Astrocyte of the spinal cord (primary cell): ENCODE results near the gene FMN2.
"Not testable (repeated sequence)": the region's sequence is repeated elsewhere in the genome, so short reads cannot be mapped to it uniquely, and the experiment has no call there.

Experiments
- DNase-seq: peaks from one replicate; pipeline ENCODE4 v3.0.0; 2011; ENCODE audit warnings: low read depth, low spot score
- H3K4me3 ChIP-seq: 2 replicates; pipeline ENCODE4 v1.5.1; 2011; ENCODE audit warnings: low read depth, mild to moderate bottlenecking, low read length, moderate library complexity
- CTCF ChIP-seq: IDR thresholded peaks from 2 replicates; pipeline ENCODE4 v1.5.1; 2012; ENCODE audit warnings: low read depth, mild to moderate bottlenecking, low read length, inconsistent platforms
- in situ Hi-C: cut with HindIII; loops from 2 replicates; pipeline ENCODE4 v1.10.0; 2017; ENCODE audit warnings: low sequenced_read_pairs

The FMN2 gene

GRCh38 chr1:240178366-240178765, 86.7 kb downstream of the FMN2 start:
- H3K4me3 ChIP-seq = no peak overlapping the region
- TF ChIP-seq CTCF = no peak
- in situ Hi-C loops = no loop called here
- peak; percentile 6 for DNase-seq

- in situ Hi-C loops, H3K4me3 ChIP-seq, DNase-seq: not testable (repeated sequence)
Measured at GRCh38 chr1:240184682-240185081, 93.0 kb downstream of the FMN2 start.

- no peak for DNase-seq
- no peak overlapping the region for H3K4me3 ChIP-seq
- no peak for TF ChIP-seq CTCF
- in situ Hi-C loops = no loop called here
Measured at GRCh38 chr1:240188139-240188538, 96.5 kb downstream of the FMN2 start.

- in situ Hi-C loops = no loop called here
- no peak overlapping the region for H3K4me3 ChIP-seq
- DNase-seq = peak; percentile 66
- TF ChIP-seq CTCF = peak; percentile 78
Measured at GRCh38 chr1:240189386-240189989, 97.8 kb downstream of the FMN2 start.

DNA sequence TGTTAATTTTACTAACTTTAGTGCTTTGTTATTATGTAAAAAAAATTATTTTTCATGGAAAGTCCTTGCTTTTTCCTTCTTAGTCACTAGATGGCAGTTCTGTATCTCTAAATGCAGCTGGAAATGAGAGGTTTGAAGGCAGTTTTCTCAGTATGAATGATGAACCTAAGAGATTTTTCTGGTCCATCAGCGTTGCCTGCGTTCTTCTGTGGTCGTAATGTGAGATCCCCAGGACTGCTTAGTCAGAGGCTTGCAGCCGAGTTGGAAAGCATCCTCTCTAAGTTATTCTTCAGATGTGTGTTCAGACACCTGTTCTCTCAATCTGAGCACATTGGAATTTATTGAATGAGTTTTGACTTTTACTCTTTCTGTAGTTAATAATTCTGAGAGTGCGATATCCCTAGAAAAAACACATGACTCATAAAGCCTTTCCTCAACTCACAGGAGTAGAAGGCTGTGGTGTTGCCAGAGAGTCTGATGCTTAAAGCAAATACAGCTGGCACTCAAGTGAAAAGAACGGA, 99.3 kb downstream of the FMN2 start:
- peak; percentile 99 for DNase-seq
- in situ Hi-C loops = no loop called here
- peak; percentile 66 for TF ChIP-seq CTCF
- no peak overlapping the region for H3K4me3 ChIP-seq

GRCh38 chr1:240192851-240193250, 101.2 kb downstream of the FMN2 start:
- DNase-seq = no peak
- TF ChIP-seq CTCF = no peak
- H3K4me3 ChIP-seq = no peak overlapping the region
- in situ Hi-C loops = no loop called here

- H3K4me3 ChIP-seq = no peak overlapping the region
- in situ Hi-C loops = no loop called here
- TF ChIP-seq CTCF = no peak
- no peak for DNase-seq
Measured at GRCh38 chr1:240193679-240194078, 102.0 kb downstream of the FMN2 start.
